Breast epithelium (tissue), 3 donors: ENCODE data around the gene FHDC1.

Experiments
- POLR2AphosphoS5 ChIP-seq, 3 donors: sonication (generic); formaldehyde crosslinking; IDR thresholded peaks; one replicate each; pipeline ENCODE4 v1.6.1; 2017; ENCODE audit warnings: antibody characterized with exemption in 3 of 3
- TF ChIP-seq, protein P1 (sequence below), 3 donors: fragments of 450-650 bp; IDR thresholded peaks; one replicate each; pipeline ENCODE4 v1.5.1; 2016 to 2017; ENCODE audit warnings: antibody characterized with exemption in 3 of 3, mild to moderate bottlenecking in 3 of 3, moderate library complexity in 3 of 3

DNA sequence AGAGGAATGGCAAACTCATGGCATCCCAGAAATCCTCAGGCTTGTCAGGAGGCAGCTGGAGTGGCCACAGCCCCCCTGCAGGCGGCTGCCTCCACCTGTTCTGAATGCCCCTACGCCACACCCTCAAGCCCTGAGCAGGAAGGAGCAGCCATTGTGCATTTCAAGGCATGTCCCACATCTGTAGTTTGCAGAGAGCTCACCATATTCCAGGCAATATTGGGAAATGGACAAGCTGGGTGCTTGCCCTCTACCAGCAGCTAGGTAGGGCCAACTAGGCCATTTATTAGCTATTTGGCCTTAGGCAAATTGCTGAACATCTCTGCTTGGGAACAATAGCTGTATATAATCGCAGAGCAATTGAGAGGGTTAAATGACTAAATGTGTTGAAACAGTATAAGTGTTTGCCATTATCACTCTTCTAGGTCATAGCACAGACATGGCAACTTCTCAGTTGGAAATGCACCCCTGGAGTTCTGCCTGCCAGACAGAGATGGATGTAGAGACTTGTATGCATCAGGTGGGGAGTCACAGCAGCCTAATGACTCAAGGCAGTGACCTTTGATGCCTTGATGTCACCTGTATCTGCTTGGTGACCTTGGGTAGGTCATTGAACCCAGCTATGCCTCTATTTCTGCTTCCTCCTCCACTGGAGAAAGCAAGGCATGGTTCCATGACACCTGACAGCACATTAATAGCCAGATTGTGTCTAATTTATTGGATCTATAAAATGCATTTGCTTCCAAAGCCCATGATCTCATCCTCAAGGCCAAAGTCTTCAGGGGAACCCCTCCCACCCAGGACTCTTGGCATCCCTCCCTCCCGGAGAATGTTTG lies 52.8 kb downstream of the FHDC1 start:
- TF ChIP-seq, protein P1, sequence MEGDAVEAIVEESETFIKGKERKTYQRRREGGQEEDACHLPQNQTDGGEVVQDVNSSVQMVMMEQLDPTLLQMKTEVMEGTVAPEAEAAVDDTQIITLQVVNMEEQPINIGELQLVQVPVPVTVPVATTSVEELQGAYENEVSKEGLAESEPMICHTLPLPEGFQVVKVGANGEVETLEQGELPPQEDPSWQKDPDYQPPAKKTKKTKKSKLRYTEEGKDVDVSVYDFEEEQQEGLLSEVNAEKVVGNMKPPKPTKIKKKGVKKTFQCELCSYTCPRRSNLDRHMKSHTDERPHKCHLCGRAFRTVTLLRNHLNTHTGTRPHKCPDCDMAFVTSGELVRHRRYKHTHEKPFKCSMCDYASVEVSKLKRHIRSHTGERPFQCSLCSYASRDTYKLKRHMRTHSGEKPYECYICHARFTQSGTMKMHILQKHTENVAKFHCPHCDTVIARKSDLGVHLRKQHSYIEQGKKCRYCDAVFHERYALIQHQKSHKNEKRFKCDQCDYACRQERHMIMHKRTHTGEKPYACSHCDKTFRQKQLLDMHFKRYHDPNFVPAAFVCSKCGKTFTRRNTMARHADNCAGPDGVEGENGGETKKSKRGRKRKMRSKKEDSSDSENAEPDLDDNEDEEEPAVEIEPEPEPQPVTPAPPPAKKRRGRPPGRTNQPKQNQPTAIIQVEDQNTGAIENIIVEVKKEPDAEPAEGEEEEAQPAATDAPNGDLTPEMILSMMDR (IDR thresholded peaks at IDR 0.05): no peak
- no peak for TF ChIP-seq POLR2AphosphoS5 (IDR thresholded peaks at IDR 0.05)
